OCI-LY3 (cell line): ENCODE data around the gene EFNB2.

Source experiments
- H2AFZ ChIP-seq: fragments of 200-600, 300-600 bp; shearing (Covaris generic); 2 replicates; pipeline ENCODE4 v1.6.0; 2014; ENCODE audit warnings: antibody characterized with exemption, low read depth, low read length
- H3K27ac ChIP-seq: fragments of 200-600, 300-600 bp; sonication (generic); 2 replicates; pipeline ENCODE4 v1.5.1; 2014; ENCODE audit warnings: mild to moderate bottlenecking, low read length, moderate library complexity, mixed read lengths
- H3K27me3 ChIP-seq: fragments of 200-600, 300-600 bp; sonication (generic); 2 replicates; pipeline ENCODE4 v1.6.1; 2014; ENCODE audit warnings: low read depth, low read length, mixed read lengths
- H3K36me3 ChIP-seq: fragments of 200-600, 300-600 bp; sonication (generic); replicated peaks from 2 replicates; pipeline ENCODE3; 2014; ENCODE audit warnings: low read depth, low read length, mixed read lengths
- H3K4me1 ChIP-seq: fragments of 300-600, 200-600 bp; sonication (generic); 2 replicates; pipeline ENCODE4 v1.6.1; 2014; ENCODE audit warnings: low read length, mixed read lengths
- H3K4me2 ChIP-seq: fragments of 200-600, 300-600 bp; sonication (generic); 2 replicates; pipeline ENCODE4 v1.6.1; 2014; ENCODE audit warnings: low read length, mixed read lengths
- H3K4me3 ChIP-seq: fragments of 300-600, 200-600 bp; sonication (generic); 2 replicates; pipeline ENCODE4 v1.5.1; 2014; ENCODE audit warnings: antibody characterized with exemption, mild to moderate bottlenecking, low read length, moderate library complexity
- H3K79me2 ChIP-seq: fragments of 300-600, 200-600 bp; shearing (Covaris generic); 2 replicates; pipeline ENCODE4 v1.6.1; 2014; ENCODE audit warnings: mild to moderate bottlenecking, low read length, mixed read lengths
- H3K9ac ChIP-seq: fragments of 300-600, 200-600 bp; shearing (Covaris generic); 2 replicates; pipeline ENCODE4 v1.6.0; 2014; ENCODE audit warnings: mild to moderate bottlenecking, low read length, moderate library complexity
- H3K9me3 ChIP-seq: fragments of 200-600, 300-600 bp; shearing (Covaris generic); 2 replicates; pipeline ENCODE4 v1.6.1; 2014; ENCODE audit warnings: low read length, mixed read lengths; ENCODE audit not compliant: insufficient read depth
- H4K20me1 ChIP-seq: fragments of 200-600, 300-600 bp; sonication (generic); 2 replicates; pipeline ENCODE4 v1.6.1; 2016; ENCODE audit warnings: low read length, mixed read lengths; ENCODE audit not compliant: insufficient read depth
- EZH2phosphoT487 ChIP-seq: fragments of 200-600 bp; shearing (Covaris generic); IDR thresholded peaks from 2 replicates; pipeline ENCODE4 v1.6.1; 2018; ENCODE audit warnings: antibody characterized with exemption, mixed run types, low read depth
- TF ChIP-seq, protein P1 (sequence below): fragments of 200-600, 300-600 bp; sonication (generic); IDR thresholded peaks from 2 replicates; pipeline ENCODE4 v1.5.1; 2014; ENCODE audit warnings: antibody characterized with exemption, low read length, low read depth

Gene EFNB2

GRCh38 chr13:106536244-106537034 is 977 bp upstream of the EFNB2 start:
- no peak overlapping the region for H3K4me3 ChIP-seq
- H4K20me1 ChIP-seq, result 0 out of 2 replicates have a peak, but pooled peaks cover 5% of the 10 kb centered on the region
- H3K4me2 ChIP-seq, result no peak overlapping the region
- no peaks in the 10 kb centered on the region for H3K9me3 ChIP-seq
- peaks cover 51% of the 10 kb centered on the region for H3K36me3 ChIP-seq
- no peaks in the 10 kb centered on the region for H3K4me1 ChIP-seq
- peaks cover 14% of the 10 kb centered on the region for H3K79me2 ChIP-seq
- H3K9ac ChIP-seq, result no peak overlapping the region
- no peaks in the 10 kb centered on the region for H3K27me3 ChIP-seq
- H2AFZ ChIP-seq, result no peak overlapping the region
- H3K27ac ChIP-seq, result no peak overlapping the region
- no peak for TF ChIP-seq EZH2phosphoT487
- TF ChIP-seq, protein P1, sequence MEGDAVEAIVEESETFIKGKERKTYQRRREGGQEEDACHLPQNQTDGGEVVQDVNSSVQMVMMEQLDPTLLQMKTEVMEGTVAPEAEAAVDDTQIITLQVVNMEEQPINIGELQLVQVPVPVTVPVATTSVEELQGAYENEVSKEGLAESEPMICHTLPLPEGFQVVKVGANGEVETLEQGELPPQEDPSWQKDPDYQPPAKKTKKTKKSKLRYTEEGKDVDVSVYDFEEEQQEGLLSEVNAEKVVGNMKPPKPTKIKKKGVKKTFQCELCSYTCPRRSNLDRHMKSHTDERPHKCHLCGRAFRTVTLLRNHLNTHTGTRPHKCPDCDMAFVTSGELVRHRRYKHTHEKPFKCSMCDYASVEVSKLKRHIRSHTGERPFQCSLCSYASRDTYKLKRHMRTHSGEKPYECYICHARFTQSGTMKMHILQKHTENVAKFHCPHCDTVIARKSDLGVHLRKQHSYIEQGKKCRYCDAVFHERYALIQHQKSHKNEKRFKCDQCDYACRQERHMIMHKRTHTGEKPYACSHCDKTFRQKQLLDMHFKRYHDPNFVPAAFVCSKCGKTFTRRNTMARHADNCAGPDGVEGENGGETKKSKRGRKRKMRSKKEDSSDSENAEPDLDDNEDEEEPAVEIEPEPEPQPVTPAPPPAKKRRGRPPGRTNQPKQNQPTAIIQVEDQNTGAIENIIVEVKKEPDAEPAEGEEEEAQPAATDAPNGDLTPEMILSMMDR, result peak; percentile 25; the same call in 1 of the 2 replicates

DNA sequence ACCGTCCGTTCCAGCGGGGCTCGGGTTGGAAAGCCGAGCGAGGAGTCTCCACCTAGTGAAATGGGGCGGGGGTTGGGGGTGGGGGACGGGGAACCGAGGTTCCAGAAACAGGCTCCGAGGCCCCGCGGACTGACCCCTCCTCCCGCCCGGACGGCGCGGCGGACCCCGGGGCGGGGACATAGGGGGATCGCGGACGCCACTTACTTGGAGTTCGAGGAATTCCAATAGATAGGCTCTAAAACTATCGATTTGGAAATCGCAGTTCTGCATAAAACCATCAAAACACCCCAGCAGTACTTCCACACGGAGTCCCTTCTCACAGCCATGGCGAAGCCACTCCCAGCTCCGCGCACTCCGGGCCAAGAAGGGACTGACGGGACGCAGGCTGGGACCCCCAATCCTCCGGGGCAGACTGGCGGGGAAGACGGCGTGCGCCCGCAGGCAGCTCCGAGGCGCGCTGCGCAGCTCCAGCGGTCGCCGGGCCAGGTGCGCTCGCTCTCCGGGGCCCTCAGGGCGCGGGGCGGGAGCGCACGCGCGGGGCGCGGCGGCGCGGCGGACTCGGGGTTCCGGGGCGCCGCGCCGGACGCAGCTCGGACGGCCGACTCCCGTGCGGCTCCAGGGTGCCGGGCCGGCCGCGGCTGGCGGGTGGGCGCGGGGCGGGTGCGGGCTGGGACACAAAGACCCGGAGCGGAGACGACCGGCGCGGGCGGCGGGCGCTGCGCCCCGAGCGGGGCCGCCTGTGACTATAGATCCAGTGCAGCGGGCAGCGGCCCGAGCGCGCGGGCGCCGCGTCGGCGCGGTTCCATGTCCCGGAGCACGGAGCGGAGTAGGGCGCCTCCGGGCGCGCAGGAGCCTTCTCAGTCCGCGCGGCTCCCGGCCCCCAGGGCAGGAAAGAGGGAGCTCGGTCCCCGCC is 567 bp downstream of the EFNB2 start:
- no peak for TF ChIP-seq EZH2phosphoT487
- TF ChIP-seq, protein P1, result no peak
- H3K9me3 ChIP-seq, result no peaks in the 10 kb centered on the region
- no peaks in the 10 kb centered on the region for H3K27me3 ChIP-seq
- peaks cover 4% of the 10 kb centered on the region for H3K79me2 ChIP-seq
- H4K20me1 ChIP-seq, result 0 out of 2 replicates have a peak, but pooled peaks cover 5% of the 10 kb centered on the region
- no peaks in the 10 kb centered on the region for H3K4me1 ChIP-seq
- H3K4me2 ChIP-seq, result no peak overlapping the region
- H2AFZ ChIP-seq, result no peak overlapping the region
- H3K4me3 ChIP-seq, result no peak overlapping the region
- H3K36me3 ChIP-seq, result peaks cover 39% of the 10 kb centered on the region
- H3K27ac ChIP-seq, result no peak overlapping the region
- H3K9ac ChIP-seq, result no peak overlapping the region

DNA sequence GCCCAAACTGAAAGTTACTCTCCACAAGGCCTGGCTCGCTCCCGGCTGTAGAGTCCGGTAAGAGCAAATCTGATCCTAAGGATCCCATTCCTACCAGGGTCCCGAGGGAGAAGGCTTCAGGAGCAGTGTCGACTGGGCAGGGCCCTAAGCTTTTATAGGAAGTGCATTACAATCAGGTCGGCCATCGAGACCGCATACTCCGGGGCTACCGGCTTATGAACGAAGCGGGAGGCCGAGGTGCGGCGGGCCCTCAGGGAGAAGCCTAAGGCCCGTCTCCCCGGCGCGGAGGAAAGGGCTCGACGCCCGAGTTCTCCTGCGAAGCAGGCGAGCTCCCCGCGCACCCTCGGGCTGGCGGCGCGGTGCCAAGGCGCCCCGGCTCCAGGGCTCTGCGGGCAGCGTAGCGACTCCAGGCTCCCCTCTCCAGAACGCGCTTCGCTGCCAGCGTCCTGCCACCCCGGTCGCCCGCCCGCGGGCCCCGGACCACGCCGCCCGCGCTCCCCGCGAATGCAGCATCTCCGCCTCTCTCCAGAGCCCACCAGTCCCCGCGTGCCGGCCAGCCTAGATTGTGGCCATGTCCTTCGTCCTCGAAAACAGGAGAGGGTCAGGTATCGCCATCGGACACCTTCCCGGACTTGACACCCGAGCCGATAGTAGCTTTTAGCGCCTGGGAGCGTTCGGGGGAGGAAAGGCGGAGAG is 1.4 kb downstream of the EFNB2 start:
- no peak overlapping the region for H3K4me3 ChIP-seq
- H3K4me1 ChIP-seq, result no peaks in the 10 kb centered on the region
- H3K9me3 ChIP-seq, result no peaks in the 10 kb centered on the region
- peaks cover 2% of the 10 kb centered on the region; the same call in 1 of the 2 replicates for H3K79me2 ChIP-seq
- H3K4me2 ChIP-seq, result no peak overlapping the region
- H3K27ac ChIP-seq, result no peak overlapping the region
- TF ChIP-seq, protein P1, result no peak
- no peak for TF ChIP-seq EZH2phosphoT487
- H3K36me3 ChIP-seq, result peaks cover 32% of the 10 kb centered on the region
- H3K9ac ChIP-seq, result no peak overlapping the region
- no peaks in the 10 kb centered on the region for H4K20me1 ChIP-seq
- no peak overlapping the region for H2AFZ ChIP-seq
- no peaks in the 10 kb centered on the region for H3K27me3 ChIP-seq
